HG03354 (cell line): ENCODE results near the gene LRP1.

Experiments
- ATAC-seq: cut with Tn5 transposase; IDR thresholded peaks from one replicate; pipeline ENCODE4 v1.9.1; 2021; ENCODE audit warnings: mild to moderate bottlenecking; ENCODE audit not compliant: unreplicated experiment, poor library complexity, severe bottlenecking

Gene LRP1

DNA sequence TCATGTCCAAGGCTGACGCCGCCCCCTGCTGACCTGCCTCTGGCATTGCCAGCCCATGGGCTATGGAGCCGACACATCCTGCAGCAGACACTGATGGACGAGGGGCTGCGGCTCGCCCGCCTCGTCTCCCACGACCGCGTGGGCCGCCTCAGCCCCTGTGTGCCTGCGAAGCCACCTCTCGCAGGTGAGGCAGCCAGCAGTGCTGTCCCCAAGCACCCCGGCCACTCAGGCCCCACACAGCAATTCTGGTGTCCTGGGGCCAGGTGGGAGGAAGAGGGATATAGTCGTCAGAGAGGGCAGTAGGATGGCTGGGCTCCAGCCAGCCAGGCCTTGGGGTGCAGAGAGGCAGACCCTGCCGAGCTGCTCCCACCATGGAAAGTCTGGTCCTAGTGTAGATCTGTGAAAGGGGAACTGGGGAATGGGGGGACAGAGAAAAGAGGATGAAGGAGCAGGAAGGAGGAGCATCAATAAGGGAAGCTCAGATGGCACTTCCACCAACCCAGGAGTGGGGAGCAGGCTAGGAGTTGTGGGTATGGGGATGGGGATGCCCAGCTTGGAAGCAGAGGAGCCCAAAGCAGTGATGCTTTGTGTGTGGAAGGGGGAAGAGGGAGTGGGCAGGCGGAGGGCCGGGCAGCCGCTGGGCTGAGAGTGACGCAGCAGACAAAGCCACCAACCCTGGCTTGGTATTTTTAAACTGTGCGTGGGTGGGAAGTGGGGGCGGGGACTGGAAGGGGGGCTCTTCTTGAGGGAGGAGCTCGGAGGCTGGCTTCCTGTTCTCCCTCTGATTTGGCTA is 34.7 kb upstream of the LRP1 start:
- ATAC-seq, result no peak

DNA sequence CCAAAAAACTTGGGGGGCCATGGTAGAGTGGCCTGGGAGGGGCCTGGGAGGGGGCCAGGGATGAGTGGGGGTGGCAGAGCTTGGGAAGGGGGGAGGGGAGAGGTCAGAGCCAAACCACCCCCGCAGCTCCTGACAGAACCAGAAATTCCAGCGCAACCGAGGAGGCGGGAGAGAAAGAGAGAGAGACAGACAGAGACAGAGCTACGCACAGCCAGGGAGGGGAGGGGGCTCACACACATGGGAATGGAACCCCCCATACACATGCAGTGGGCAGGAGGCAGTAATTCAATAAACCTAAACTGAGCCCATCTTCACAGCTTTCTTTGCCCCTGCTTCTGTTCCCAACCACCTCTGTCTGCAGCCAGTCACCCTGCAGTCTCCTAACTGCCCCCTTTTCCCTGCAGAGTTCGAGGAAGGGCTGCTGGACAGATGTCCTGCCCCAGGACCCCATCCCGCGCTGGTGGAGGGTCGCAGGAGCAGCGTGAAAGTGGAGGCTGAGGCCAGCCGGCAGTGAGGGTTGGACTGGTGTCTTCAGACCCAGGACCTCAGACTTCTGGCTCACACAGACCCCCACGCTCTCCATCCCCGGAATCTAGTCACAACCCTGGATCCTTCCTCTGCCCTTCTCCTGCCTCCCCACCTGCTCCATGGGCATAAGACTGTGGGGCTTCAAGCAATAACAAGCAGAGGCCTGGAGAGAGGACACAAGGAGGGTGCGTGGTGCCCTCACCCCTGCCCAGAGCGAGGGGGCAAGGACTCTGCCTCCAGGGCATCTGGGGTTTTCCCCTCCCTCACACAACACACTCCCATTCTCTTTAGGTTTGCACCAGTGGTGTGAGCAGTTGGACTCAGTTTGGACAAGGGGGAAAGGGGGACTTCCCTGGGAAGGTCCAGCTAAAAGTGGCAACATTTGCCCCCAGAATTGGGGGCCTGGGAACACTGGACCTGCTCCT is 33.8 kb upstream of the LRP1 start:
- no peak for ATAC-seq

DNA sequence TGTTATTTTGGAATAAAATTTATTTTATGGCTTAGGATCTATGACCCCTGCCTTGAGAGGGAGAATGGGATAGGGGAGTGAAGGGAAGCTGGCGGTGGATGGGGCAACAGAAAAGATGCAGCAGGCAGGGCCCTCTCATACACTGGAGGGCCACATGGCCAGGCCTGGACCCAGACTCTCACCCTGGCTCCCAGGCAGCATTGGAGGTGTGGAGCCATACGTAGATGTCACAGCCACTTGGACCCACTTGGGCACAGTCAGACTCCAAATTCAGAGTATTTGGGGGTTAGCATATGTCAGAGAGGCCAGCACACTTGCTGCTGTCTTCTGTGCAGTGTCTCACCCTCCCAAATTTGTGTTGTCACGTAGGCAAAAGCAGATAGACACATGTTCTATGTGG is 32.8 kb upstream of the LRP1 start:
- ATAC-seq, result no peak

DNA sequence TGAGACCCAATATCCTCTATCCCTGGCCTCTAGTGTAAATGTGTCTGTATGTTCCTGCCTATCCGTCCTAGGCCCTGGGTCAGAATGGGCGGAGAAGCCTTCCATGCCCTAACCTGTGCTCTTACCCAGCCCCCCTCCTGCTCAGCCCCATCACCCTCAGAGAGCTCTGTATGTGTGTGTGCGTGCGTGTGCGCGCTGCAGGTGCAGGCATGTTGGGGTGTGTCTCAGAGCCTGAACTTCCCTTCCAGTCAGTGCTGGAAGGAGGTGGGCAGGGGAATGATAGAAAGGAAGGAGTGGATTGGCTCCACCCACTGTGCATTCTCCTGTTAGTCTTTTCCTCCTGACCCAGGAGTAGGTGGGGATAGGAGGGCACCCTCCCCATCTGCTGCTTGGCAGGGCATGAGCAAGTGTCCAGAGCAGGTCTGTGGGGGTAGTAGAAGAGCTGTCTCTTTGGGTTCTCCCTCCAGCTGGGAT is 32.1 kb upstream of the LRP1 start:
- ATAC-seq, result no peak

DNA sequence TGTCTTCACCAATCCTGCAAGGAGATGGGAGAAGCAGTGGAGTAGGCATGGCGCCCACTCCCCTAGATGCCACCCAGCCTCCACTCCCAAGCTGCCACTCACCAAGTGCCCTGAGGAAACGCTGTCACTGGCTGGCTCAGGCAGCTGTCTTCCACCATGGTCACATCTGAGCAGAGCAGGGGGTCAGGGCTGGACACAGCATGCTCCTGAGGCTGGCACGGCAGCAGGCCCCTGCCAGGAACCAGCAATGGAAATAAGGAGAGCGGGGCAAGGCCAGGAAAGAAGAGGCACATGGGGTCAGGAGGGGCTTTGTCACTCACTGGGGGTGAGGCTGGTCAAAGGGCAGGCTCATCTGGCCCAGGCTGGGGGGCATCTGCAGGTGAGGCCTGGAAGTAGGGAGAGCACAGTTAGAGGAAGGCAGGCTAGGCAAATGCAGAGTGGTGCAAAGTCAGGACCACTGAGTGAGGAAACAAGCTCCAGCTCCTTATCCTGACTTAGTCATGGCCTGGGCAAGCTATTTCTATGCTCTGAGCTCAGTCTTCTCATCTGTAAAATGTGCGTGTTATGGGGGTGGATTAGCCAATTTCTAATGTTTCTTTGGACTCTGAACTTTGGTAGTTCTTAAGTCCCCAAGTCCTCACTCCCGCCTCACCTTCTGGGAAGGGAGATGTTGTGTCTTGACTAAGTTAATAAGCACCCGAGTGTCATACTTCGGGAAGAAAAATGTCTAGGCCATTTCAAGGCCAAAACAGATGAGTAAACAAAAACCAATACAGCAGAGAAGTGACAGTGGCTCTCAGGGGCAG is 31.3 kb upstream of the LRP1 start:
- no peak for ATAC-seq

DNA sequence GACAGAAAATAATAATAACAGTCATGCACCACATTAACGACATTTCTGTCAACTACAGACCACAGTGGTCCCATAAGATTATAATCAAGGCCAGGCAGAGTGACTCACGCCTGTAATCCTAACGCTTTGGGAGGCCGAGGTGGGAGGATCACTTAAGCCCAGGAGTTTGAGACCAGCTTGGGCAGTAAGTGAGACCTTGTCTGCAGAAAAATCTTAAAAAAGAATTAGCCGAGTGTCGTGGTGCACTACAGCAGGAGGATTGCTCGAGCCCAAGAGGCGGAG is 30.8 kb upstream of the LRP1 start:
- no peak for ATAC-seq

DNA sequence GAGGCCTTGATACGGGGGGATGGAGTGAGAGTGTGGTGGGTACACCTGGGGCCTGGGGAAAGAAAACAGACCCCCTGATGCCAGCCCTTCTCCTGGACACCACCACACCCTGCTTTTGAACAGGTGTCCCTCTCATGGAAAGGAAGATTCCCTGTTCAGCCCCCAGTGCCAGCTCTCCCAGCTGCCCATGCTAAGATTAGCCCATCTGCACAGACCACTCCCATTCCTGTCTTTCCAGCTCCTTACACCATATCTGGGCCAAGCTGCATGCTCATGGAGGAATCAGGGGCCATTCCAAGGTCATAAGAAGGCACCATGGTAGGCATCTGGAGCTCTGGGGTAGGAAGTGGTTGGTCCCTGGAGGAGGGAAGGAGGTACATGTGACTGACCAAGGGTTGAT is 29.7 kb upstream of the LRP1 start:
- no peak for ATAC-seq

DNA sequence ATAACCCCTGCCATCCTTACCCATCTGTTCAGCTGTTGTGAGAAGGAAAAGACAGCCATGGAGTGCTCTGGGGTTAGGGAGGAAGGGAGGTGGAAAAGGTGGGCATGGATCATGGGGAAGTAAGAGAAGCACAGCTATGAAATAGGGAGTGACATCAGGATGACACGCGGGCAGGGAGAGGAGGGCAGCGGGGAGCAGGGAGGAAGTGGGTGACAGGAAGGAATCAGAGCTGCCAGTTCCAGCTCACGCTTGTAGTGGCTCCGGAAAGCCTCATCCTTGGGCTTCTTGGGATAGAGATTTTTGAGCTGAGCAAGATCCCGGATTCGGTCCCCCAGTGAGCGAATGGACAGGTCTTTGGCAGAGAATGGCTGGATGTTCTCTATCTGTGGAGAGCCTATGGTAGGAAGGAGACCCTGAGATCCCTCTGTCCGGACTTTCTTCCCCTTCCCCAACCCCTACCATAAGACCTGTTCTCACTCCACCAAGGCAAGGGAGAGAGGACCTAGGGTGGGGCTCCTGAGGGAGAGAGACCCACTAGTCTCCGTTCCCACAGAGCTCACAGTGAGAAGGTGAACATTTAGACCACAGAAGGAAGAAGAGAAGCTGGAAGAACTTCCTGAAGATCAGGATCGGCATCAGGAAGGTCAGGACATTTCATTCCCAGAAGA is 29.1 kb upstream of the LRP1 start:
- ATAC-seq, result no peak

DNA sequence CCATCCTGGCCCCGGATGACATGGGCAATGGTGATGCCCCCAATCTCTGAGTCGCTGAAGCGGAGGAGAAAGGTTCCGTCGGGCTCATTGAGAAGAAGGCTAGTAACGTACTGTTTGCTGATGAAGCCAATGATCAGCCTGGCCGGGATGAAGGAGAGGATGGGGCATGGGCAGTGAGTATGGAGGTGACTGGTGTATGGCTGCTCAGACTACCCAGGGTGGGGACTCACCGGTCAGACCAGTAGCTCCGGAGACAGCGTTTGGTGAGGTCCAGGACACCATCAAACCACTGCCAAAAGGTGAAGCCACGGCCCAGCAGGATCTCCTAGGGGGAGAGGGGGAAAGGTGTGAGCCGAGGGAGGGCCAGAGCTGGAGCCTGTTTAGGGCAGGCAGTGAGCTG is 28.5 kb upstream of the LRP1 start:
- no peak for ATAC-seq

DNA sequence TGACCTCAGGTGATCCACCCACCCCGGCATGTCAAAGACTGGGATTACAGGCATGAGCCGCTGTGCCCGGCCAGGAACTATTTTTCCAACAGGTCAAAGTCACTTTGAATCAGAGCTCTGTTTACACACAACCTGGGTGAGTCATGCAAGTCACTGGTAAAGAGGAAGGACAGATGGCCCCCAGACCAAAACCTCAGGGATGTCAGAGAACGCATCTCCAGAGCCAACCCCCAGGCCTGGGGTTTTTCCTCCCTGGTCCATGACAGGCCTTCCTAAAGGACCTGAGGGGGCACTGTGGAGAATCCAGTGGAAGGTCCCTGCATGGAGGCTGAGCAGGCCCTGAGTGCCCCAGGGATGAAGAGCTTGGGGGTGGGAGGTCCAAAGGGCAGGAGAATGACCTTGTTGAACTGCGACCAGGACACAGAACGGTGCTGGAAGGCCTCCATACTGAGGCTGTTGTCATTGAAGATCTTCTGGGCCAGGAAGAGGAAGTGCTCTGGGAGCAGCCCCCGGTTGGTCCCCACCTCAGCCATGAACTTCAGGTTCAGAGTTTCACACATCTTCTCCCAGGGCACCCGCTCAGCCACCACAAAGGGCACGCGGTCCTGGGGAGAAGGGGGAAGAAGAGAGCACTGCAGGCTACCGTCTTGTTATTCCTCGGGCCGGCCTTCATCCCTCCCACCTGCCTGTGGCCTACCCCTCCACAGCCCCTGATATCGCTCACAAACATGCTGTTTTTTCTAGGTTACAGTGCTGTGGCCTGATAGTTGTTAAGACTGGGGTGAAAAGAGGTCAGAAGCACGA is 26.2 kb upstream of the LRP1 start:
- no peak for ATAC-seq

DNA sequence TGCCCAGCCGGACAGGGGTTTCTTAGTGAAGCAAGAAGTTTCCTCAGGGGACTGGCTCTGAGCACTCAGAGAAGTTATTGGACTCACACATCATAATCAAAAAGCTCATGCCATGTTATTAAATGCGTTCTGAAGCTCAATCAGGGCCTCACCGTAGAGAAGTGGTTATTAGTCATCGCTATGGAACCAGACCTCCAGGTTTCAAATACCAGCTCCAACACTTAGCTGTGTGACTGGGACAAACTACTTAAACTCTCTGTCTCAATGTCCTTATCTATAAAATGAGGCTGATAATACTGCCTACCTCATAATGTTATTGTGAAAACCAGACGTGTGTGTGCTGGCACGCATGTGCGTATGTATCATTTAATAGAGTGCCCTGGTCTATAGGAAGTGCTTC is 24.4 kb upstream of the LRP1 start:
- ATAC-seq, result no peak

DNA sequence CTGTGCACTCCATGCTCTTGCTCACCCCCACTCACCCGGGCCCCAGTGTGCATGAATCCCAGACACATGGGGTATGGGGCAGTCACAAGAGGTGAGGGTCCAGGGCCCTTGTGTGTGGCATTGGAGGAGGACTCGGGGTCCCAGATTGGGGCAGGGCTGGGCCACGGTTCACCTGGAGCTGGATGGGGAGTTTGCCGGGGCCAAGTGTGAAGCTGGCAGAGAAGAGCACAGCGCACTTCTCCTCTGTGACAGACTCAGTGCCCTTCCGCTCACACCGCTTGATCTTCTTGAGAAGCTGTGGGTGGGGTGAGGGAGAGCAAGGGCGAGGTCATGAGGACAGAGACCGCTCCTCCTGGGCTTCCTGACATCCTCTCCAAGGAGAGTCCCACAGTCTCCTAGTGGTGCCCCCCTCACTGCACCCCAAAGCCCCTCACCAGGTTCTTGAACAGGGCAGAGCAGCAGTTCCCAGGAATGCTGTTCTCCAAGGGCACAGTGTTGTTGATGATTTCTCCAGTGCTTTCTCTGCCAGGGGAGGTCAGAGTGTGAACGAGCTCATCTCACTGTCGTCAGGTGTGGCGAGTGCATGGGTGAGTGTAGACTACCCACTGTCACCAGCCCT is 23.9 kb upstream of the LRP1 start:
- ATAC-seq, result no peak

DNA sequence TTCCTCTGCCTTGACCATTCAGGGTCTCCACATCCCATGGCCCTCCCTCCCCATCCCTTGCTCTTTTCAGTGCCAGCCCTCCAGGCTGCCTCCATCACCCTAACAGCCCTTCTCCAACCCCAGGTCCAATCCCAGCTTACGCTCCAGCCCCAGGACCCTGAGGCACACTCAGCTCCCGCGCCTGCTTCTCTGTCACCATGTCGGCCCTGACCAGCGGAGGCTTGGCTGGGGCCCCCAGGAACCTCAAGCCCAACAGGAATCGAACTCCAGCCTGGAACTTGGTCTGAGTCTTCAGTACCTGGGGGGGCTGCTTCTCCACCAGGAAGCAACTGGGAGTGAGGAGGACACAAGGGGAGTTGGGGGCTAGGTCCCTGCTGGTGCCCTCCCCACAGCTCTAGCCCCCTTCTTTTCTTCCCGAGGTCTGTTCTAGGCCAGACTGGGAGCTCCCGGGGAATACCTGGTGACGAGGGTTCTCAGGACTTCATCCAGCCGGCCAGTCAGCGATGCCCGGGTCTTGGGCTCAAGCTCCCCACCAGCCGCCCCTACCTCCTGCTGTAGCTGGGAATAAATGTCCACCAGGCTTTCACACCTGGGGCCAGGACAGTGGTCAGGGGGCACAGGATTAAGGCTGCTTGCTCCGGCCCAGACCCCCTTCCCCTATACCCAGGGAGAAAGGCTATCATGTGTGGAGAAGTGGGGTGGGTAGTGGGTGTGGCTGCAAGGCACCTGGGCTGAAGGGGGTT is 23.1 kb upstream of the LRP1 start:
- no peak for ATAC-seq

DNA sequence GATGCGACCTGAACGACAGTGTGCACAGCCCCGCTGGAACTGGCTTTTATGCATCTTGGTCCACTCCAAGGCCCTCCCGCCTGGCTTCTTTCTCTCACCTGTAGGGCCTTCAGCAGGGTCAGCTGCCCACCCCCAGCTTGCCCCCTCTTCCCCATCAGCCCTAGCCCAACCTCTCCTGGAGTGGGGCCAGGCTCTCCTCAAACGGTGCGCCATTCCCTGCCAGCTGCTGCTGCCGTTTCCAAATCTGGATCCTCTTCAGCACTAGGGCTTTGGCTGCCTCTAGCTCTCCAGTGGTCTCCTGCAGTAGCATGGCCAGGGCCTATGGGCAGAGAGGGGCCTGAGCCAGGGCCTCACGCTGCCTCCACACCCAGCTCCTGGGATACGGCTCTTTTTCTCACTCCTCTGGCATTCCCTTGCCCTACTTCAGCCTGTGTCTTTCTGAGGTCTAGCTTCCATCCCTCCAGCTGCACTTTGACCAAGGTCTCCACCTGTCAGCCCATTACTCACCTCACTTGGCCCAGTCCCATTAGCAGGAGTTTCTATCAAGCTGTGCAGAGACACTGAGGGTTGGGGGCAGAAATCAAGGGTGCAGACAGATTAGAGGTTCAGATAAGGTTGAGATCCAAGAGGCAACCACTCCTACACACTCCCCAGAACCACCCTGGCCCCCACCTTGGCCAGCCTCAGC is 22.1 kb upstream of the LRP1 start:
- ATAC-seq, result no peak

DNA sequence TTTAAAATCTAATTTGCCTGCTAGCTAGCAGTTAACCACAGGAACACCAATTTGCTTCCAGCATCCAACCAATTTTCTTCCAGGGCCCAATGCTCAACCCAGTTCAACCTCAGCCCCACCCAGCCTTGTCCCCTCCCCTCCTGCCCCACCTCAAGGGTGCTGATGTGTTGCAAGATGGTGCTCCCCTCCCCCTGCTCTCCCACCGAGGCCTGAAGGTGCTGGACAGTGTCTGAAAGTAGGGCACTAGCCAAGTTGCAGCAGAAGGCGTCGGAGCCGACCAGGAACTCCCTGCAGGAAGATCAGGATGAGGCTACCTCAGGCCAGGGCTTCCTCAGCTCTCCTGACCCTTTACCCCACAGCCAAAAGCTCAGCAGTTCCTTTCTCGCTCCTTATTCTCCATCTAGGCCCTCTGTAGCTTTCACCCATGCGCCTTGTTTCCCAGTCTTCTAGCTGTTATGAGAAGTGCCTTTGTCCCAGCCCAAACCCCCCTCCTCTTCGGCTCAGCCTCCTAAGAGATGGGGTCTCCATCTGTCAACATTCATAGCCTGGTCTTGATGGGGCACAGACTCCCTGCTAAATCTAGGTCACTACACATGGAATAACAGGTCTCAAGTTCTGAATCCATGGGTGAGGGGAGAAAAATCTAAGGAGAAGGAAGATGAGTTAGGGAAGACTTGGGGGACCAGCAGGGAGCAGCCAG is 20.7 kb upstream of the LRP1 start:
- ATAC-seq, result no peak

DNA sequence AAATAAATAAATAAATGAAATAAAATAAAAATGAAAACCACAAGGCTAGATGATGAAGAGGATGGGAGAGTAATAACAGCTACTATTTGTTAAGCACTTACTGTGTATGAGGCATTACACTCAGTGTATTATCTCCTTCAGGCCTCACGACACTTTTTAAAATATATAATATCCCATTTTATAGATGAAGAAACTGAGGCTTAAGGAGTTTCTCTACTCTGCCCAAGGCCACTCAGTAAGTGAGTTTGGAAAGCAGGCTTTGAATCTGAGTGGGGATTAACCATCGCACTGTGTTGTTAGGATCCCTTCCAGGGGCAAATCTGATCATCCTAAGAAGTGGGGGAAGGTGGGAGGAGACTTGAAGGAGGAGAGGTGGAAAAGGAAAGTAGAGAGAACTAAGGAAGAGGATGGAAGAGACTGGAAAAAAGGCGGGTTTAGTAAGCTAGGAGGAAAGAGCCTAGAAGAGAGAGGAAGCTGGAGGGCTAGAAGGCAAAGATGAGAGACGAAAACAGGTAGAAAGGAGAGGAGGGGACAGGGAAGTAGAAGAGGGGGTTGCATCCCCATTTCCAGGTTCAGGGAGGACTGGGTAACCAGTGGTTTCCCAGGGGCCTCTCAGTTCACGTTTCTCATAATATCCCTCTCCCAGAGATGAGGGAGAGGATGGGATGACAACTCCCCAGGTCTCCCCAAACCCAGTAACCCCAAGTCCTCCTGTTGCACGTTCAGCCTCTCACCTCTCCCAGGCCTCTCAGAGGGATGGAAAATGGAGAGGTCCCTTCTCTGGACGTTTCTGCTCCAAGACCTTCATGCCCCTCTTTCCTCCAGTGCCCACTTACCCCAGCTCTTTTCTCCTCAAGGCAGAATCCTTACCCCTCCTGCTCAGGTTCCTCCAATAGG is 18.8 kb upstream of the LRP1 start:
- no peak for ATAC-seq
